HepG2 (cell line): ENCODE results near the gene CUL9. TPM values are rescaled to one million over a fixed set of nuclear protein-coding genes. Genes with fewer than 3 reads are reported as not detected.
A peak's percentile ranks its signal among the peaks of the same experiment; 100 is the strongest.

ENCODE experiments used
- AHDC1 ChIP-seq: sonication (generic); formaldehyde crosslinking; IDR thresholded peaks from 2 replicates; pipeline ENCODE4 v1.5.1; 2020; ENCODE audit warnings: mild to moderate bottlenecking, missing genetic modification reagents, borderline replicate concordance
- CBFB ChIP-seq: sonication (generic); formaldehyde crosslinking; IDR thresholded peaks from 2 replicates; pipeline ENCODE4 v1.4.0; 2020; ENCODE audit warnings: missing genetic modification reagents
- CENPBD1 ChIP-seq: sonication (generic); formaldehyde crosslinking; IDR thresholded peaks from 2 replicates; pipeline ENCODE4 v1.8.0; 2022; ENCODE audit warnings: missing genetic modification reagents, low read depth, mild to moderate bottlenecking, borderline replicate concordance
- PHB2 ChIP-seq: fragments of 450-650 bp; IDR thresholded peaks from 2 replicates; pipeline ENCODE4 v1.6.1; 2018; ENCODE audit not compliant: partially characterized antibody
- TARDBP ChIP-seq: sonication (generic); formaldehyde crosslinking; IDR thresholded peaks from 2 replicates; pipeline ENCODE4 v1.8.0; 2022; ENCODE audit warnings: mild to moderate bottlenecking, missing genetic modification reagents
- ZBED4 ChIP-seq: sonication (generic); formaldehyde crosslinking; IDR thresholded peaks from 2 replicates; pipeline ENCODE4 v1.4.0; 2020; ENCODE audit warnings: missing genetic modification reagents, borderline replicate concordance
- ZBTB14 ChIP-seq: sonication (generic); formaldehyde crosslinking; IDR thresholded peaks from 2 replicates; pipeline ENCODE4 v1.4.0; 2020; ENCODE audit warnings: missing genetic modification reagents
- ZNF609 ChIP-seq: sonication (generic); formaldehyde crosslinking; IDR thresholded peaks from 2 replicates; pipeline ENCODE4 v1.4.0; 2020; ENCODE audit warnings: mild to moderate bottlenecking, missing genetic modification reagents, borderline replicate concordance
- polyA plus RNA-seq, 8 experiments: library from polyadenylated mRNA; depleted of rRNA in 3 of 8; stranded (reverse) in 7 of 8; unstranded in 1 of 8; fragments of >200 nt; fragmentation: Illumina TruSeq in 4 of 8; extraction: Trizol in 4 of 8; gene quantifications; 2 replicates each; pipeline versions ENCODE4 v1.2.1 to v1.2.3, GENCODE V29; 2011 to 2016; ENCODE audit warnings: low read depth in 4 of 8, missing spikeins in 1 of 8, mixed read lengths in 1 of 8; ENCODE audit not compliant: insufficient read depth in 1 of 8
- total RNA-seq, 5 experiments: library from RNA; depleted of rRNA; stranded (reverse); fragments of >200 nt; fragmentation: Illumina TruSeq; extraction: Trizol; gene quantifications; 2 replicates each; pipeline ENCODE4 v1.2.3, GENCODE V29; 2016; ENCODE audit warnings: low read depth in 1 of 5

Gene CUL9
- total and polyA plus RNA-seq, 2 of the 13 experiments (the other 11 are each of a cell fraction or from before 2014, with no cell fraction given), result 11.4 to 13.7 TPM

- TF ChIP-seq AHDC1 (CRISPR knock-in tag) (no peak), CENPBD1 (CRISPR knock-in tag) (no peak), PHB2 (no peak), ZBTB14 (CRISPR knock-in tag) (no peak), TARDBP (CRISPR knock-in tag) (peak; percentile 49; the same call in 1 of the 2 replicates), CBFB (0 out of 2 replicates have a peak, but pooled peaks have one; percentile 34), ZNF609 (CRISPR knock-in tag) (peak; percentile 67; the same call in 1 of the 2 replicates), ZBED4 (CRISPR knock-in tag) (no peak)
Observed at GRCh38 chr6:43263314-43264178, 81.5 kb downstream of the CUL9 start (continued).
